H4 (cell line): ENCODE measurements around the gene GIMAP8. TPM values are rescaled to one million over a fixed set of nuclear protein-coding genes. Genes with fewer than 3 reads are reported as not detected.

Source experiments
- DNase-seq: peaks from one replicate; pipeline ENCODE4 v3.0.0-alpha.2; 2015; ENCODE audit warnings: low spot score
- total RNA-seq: library from RNA; depleted of rRNA; stranded (reverse); fragments of >200 nt; shearing (Covaris generic); gene quantifications from 2 replicates; pipeline ENCODE4 v1.2.3, GENCODE V29; 2014; rRNA removed

The GIMAP8 gene
- total RNA-seq, result not detected in 2 replicates

- no peak for DNase-seq
Observed at GRCh38 chr7:150450491-150451001, at the start of gene GIMAP8. TSS of gene GIMAP8 (plus strand) at chr7:150450630. CDS start at chr7:150466699, 16,069 bp downstream.

DNA sequence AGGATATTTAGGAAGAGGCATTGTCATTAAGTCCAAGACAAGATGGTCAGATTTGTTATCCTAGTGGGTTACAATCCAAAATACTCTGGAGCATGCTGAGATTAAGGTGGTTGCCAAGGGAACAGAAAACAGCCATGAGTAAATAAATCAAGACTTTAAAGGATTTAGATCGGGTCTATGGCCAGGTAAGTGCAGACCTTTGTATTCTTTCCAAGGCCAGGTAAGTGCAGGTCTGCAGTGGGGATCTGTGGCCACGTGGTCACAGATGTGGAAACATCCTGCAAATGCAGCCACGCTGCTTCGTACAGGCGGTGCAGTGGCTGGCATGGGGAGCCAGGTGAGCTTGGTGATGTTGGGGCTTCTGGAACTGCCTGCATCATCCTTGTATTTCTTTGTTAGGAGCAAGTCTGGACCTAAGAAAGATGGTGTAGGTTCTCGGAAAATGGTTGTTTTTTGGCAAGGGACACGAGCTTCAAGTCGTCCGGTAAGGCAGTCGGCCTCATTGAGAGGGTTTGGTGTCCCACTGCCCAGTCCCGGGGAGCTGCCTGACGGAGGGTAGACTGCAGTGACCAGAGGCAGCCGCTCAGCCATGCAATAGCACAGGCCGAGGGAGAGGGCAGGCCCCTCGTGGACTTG, 49.5 kb upstream of the GIMAP8 start:
- DNase-seq, result no peak

DNA sequence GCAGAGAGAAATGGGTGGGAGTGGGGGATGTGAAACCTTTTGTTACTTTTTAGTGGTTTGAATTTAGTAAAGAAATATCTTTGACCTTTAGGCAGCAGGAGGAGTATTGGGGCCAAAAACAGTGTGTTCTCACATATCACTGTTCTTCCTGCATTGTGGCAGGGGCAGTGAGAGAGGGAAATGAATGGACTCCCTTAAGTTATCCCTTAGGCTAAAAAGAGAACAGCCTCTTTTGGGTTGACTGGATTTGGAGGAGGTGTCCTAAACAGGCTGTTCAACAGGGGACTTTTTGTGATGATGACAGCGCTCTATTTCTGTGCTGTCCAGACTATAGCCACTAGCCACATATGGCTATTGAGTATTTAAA, 49.0 kb upstream of the GIMAP8 start:
- no peak for DNase-seq

DNA sequence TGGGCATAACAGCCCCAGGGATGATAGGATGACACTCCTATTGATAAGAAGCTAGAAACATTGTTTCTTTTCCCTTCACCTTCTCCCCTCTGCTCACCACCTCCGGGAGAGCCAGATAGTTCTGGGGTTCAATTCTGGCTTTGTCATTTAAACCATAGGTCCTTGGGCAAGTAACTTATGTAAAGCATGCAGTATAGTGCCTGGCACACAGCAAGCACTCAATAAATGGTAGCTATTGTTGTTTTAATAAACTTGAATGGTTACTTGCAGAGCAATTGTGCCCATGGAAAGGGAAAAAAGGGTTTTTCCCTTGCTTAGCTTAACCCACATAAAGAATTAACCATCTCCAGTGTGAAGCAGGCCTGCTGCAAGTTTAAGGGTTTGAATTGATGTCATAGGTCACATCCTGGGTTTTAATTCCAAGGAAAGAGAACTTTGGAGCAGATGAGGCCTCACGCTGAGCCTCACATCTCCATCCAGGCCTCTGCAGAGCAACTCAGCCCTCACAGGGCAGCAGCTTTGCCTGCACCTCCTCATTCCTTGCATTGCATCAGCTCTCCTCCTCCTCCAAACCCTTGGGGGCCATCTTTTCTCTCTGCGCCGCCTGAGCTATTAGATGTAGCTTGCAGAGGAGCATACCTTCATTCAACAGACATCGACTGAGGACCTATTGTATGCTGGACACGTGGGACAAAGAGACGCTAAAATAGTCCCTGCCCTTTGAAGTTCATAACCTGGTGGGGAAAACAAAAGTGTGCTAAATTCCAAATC, 48.4 kb upstream of the GIMAP8 start:
- DNase-seq, result no peak

DNA sequence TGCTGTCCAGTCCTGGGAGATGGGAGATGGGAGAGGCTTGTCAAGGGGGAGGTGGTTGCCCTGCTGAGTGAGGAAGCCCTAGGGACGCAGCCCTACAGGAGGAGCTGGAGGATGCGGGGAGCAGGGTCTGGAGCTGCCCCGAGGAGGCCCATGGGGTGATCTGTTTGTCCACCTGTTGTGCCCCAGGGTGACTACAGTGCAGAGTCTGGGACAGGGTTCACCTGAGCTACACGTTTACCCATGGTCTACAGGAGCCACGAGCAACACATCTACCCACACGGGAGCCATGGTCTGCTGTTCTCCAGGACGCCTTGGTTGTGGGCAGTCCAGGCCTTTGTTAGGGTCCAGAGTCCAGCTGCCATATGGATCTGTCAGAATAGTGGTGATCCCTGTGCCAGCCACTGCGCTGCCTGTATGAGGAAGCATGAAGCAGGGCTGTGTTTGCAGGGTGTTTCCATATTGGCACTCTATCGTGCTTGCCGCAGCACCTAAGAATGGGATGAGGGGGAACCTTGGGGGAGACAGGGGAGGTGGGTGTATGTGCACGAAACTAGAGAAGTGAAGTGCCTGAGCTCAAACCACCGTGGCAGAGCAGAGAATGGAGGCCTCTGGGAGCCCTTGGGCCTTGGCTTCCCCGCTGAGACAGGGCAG, 47.6 kb upstream of the GIMAP8 start:
- no peak for DNase-seq

DNA sequence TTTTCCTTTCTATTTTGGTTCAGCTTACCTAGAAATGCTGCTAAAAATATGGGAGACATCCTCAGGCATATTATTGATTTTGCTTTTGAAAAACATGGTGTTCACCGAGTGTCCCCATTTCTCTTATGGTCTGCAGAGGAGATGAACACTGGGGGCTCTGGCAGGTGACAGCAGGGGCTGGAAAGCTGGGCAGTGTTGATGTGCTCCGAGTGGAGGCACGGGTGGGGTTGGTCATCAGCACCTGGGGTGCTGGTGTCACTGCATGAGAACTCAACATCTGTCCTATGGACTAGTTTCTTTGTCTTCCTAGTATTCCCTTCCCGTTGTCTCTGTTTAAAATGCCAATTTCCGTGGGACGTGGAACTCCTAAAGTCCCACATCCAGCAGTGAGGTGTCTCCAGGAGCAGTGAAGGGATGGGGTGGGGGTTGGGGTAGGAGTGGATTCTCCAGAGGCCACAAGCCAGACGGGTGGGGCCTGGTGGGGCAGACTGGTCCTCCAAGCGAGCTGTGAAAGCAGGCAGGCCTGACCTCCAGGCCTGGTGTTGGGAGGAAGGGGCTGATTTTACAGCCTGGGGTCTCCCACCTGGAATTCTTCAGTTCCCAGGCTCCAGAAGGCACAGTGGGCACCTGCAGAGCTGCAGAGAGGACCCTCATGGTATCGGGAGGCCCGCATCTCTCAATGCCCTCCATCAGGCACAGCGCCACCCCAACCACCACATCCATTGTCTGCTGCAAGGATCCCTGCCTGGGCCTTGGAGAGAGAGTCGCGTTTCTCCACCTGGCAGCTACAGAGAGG, 46.9 kb upstream of the GIMAP8 start:
- DNase-seq, result no peak

- no peak for DNase-seq
Observed at GRCh38 chr7:150404172-150404804, 46.1 kb upstream of the GIMAP8 start.

GRCh38 chr7:150404805-150405583, 45.4 kb upstream of the GIMAP8 start:
- peak; percentile 70 for DNase-seq

GRCh38 chr7:150405584-150406311, 44.7 kb upstream of the GIMAP8 start:
- no peak for DNase-seq

- no peak for DNase-seq
Observed at GRCh38 chr7:150406312-150406566, 44.2 kb upstream of the GIMAP8 start.

- no peak for DNase-seq
Observed at GRCh38 chr7:150406567-150407421, 43.6 kb upstream of the GIMAP8 start.

DNA sequence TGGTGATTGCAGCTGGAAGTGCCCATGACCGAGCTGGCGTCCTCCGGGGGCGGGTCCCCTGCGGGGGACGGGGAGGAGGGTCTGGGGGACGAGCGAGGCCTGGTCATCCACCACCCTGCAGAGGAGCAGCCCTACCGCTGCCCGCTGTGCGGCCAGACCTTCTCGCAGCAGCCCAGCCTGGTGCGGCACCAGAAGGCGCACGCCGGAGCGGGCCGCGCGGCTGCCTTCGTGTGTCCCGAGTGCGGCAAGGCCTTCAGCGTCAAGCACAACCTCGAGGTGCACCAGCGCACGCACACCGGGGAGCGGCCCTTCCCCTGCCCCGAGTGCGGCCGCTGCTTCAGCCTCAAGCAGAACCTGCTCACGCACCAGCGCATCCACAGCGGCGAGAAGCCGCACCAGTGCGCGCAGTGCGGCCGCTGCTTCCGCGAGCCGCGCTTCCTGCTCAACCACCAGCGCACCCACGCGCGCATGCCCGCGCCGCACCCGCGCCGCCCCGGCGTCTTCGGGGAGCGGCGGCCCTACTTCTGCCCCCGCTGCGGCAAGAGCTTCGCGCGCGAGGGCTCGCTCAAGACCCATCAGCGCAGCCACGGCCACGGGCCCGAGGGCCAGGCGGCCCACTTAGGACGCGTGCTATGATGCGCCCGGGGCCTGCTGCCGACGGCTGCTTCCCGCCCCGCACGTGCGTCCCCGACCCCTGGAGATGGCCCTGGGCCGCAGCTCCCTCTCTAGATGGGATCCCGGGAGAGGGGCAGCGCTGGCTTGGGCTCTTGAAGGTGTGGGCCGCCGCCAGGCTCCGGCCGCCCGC, 42.6 kb upstream of the GIMAP8 start:
- no peak for DNase-seq

GRCh38 chr7:150408393-150409299, 41.8 kb upstream of the GIMAP8 start:
- no peak for DNase-seq

DNA sequence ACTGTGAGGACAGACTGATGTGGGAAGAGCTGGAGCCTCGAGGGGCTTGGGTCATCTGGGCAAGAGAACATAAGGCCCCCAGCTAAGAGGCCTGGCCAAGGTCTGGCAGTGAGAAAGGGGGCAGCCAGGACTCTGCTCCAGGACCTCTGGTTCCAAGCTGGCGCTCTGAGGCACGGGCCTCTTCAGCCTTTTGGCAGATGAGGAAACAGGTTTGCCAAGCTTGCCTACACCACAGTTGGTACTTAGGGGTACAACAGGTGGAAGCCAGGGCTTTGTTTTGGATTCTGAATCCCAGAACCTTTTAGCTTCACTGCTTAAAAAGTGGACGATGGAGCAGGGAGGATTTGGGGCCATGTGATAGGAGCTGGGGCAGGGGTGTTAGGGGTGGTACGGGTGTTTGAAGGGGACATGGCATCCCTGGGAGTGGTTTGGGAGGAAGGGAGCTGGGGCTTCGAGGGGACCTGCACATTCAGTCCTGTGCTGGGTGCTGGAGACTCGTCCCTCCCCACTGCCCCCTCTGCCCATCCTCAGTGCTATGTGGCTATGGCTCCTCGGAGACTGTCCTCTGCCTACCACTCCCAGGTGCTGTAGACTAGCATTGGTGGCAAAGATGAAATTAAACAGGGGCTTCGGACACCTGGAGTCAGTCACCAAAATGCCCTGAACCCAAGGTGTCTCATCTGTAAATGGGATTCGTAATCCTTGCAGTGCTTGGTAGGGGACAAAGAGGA, 41.0 kb upstream of the GIMAP8 start:
- DNase-seq, result no peak

DNA sequence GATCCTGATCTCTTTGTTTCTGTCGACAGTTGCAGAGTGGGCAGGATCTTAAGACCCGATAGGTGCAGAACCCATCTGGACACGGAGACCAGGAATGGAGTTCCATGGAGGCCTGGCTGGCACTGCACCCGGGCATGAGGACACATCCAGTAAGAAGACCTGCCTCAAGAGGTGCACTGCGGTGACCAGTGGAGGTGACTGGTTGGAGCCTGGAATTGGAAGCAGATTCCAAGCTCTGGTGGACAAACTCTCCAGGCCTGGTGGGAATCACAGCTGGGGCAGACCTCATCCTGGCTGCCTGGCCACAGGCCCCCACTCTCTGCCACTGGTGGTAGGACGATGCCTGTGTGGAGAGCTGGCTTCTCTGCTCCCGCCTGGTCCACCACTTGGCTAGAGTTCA, 40.3 kb upstream of the GIMAP8 start:
- DNase-seq, result no peak

- no peak for DNase-seq
Observed at GRCh38 chr7:150410680-150411346, 39.6 kb upstream of the GIMAP8 start.
